Measurements from ENCODE around the gene DOCK10. TPM values are rescaled to one million over a fixed set of nuclear protein-coding genes. Genes with fewer than 3 reads are reported as not detected.

Gene DOCK10
- total RNA-seq, 2 experiments from 2014 or later, result 40.8 to 68.2 TPM

- intact Hi-C loops (cut with micrococcal nuclease; ENCODE audit: unreplicated experiment), result no loop called here
- H3K9me2 ChIP-seq (ENCODE audit: insufficient read depth, low read length), result no peaks in the 10 kb centered on the region
- BruUV-seq (replicated peaks), result no TSS peak
- H3K27ac ChIP-seq (ENCODE audit: low read depth, low read length, poor library complexity, severe bottlenecking), result no peak overlapping the region
- H3K79me2 ChIP-seq (ENCODE audit: insufficient read depth, low read depth, low read length), result no peaks in the 10 kb centered on the region
- no peak overlapping the region for H3K4me3 ChIP-seq (ENCODE audit: low read depth, low read length, poor library complexity, severe bottlenecking)
- H2AFZ ChIP-seq (ENCODE audit: low read length), result no peak overlapping the region
- H3K9me3 ChIP-seq (ENCODE audit: low read length), result no peaks in the 10 kb centered on the region
- no peak for DNase-seq (ENCODE audit: low spot score)
- H3K4me1 ChIP-seq (ENCODE audit: insufficient read depth, low read length, poor library complexity, severe bottlenecking), result no peaks in the 10 kb centered on the region
- TF ChIP-seq CTCF (conservative IDR thresholded peaks at IDR 0.05; ENCODE audit: low read length), result no peak
- POLR2A ChIA-PET, result interaction anchor here (0.6 kb wide), 1 partner anchor 233 kb away, joined by 3 read pairs; no protein-coding TSS in a partner anchor
- H3K36me3 ChIP-seq (ENCODE audit: insufficient read depth, low read length), result no peaks in the 10 kb centered on the region
- no peaks in the 10 kb centered on the region for H4K20me1 ChIP-seq (ENCODE audit: insufficient read depth, low read length)
- CTCF ChIA-PET (ENCODE audit: unreplicated experiment), result no interaction called here
- H3K4me2 ChIP-seq (ENCODE audit: low read length), result no peak overlapping the region
Measured at GRCh38 chr2:225027061-225027762, 15.1 kb downstream of the DOCK10 start.

GRCh38 chr2:225025917-225026571 lies 16.2 kb downstream of the DOCK10 start:
- Histone ChIP-seq H4K20me1 (ENCODE audit: insufficient read depth, low read length) (no peaks in the 10 kb centered on the region), H3K9me2 (ENCODE audit: insufficient read depth, low read length) (no peaks in the 10 kb centered on the region), H3K9me3 (ENCODE audit: low read length) (no peaks in the 10 kb centered on the region), H3K4me2 (ENCODE audit: low read length) (no peak overlapping the region), H3K36me3 (ENCODE audit: insufficient read depth, low read length) (no peaks in the 10 kb centered on the region), H3K4me1 (ENCODE audit: insufficient read depth, low read length, poor library complexity, severe bottlenecking) (no peaks in the 10 kb centered on the region), H3K79me2 (ENCODE audit: insufficient read depth, low read depth, low read length) (no peaks in the 10 kb centered on the region), H3K27ac (ENCODE audit: low read depth, low read length, poor library complexity, severe bottlenecking) (no peak overlapping the region), H3K4me3 (ENCODE audit: low read depth, low read length, poor library complexity, severe bottlenecking) (no peak overlapping the region), H2AFZ (ENCODE audit: low read length) (no peak overlapping the region)
- no peak for TF ChIP-seq EZH2phosphoT487 (IDR thresholded peaks at IDR 0.05; ENCODE audit: borderline replicate concordance, low read depth, low read length)
- no peak for TF ChIP-seq CTCF (conservative IDR thresholded peaks at IDR 0.05; ENCODE audit: low read length)
- CTCF ChIA-PET (ENCODE audit: unreplicated experiment), result interaction anchor here (0.6 kb wide), 3 partner anchors 9 to 33 kb away, joined by 3 to 4 read pairs (median 3); no protein-coding TSS in a partner anchor
- DNase-seq (ENCODE audit: low spot score), result no peak
- POLR2A ChIA-PET, result interaction anchor here (1.0 to 1.2 kb wide), 2 partner anchors 12 to 14 kb away, joined by 3 to 4 read pairs; no protein-coding TSS in a partner anchor
- intact Hi-C loops (cut with micrococcal nuclease; ENCODE audit: unreplicated experiment), result no loop called here
- BruUV-seq (replicated peaks), result no TSS peak

GRCh38 chr2:225022188-225022587 lies 20.1 kb downstream of the DOCK10 start:
- Histone ChIP-seq H3K4me3 (ENCODE audit: low read depth, low read length, poor library complexity, severe bottlenecking) (no peak overlapping the region), H3K79me2 (ENCODE audit: insufficient read depth, low read depth, low read length) (no peaks in the 10 kb centered on the region), H2AFZ (ENCODE audit: low read length) (no peak overlapping the region), H3K4me2 (ENCODE audit: low read length) (no peak overlapping the region), H3K4me1 (ENCODE audit: insufficient read depth, low read length, poor library complexity, severe bottlenecking) (no peaks in the 10 kb centered on the region), H3K27ac (ENCODE audit: low read depth, low read length, poor library complexity, severe bottlenecking) (no peak overlapping the region), H3K36me3 (ENCODE audit: insufficient read depth, low read length) (no peaks in the 10 kb centered on the region), H4K20me1 (ENCODE audit: insufficient read depth, low read length) (no peaks in the 10 kb centered on the region), H3K9me3 (ENCODE audit: low read length) (no peaks in the 10 kb centered on the region), H3K9me2 (ENCODE audit: insufficient read depth, low read length) (no peaks in the 10 kb centered on the region)
- intact Hi-C loops (cut with micrococcal nuclease; ENCODE audit: unreplicated experiment), result no loop called here
- CTCF ChIA-PET (ENCODE audit: unreplicated experiment), result no interaction called here
- no peak for DNase-seq (ENCODE audit: low spot score)
- POLR2A ChIA-PET, result interaction anchor here (0.9 kb wide), 1 partner anchor 9 kb away, joined by 3 read pairs; no protein-coding TSS in a partner anchor
- no TSS peak for BruUV-seq (replicated peaks)
- no peak for TF ChIP-seq CTCF (conservative IDR thresholded peaks at IDR 0.05; ENCODE audit: low read length)
- TF ChIP-seq EZH2phosphoT487 (IDR thresholded peaks at IDR 0.05; ENCODE audit: borderline replicate concordance, low read depth, low read length), result no peak
